HEK293 (cell line): ENCODE results near the gene SCGB1A1.

ENCODE experiments used
- CTCF ChIA-PET: fragments of 350-600 bp; formaldehyde crosslinking; extraction: SDS; loops from one replicate; lab custom pipeline; 2021; ENCODE audit warnings: antibody characterized with exemption; lab: Yijun Ruan, JAX
- POLR2A ChIA-PET: fragments of 300-600 bp; formaldehyde crosslinking; extraction: SDS; loops from one replicate; lab custom pipeline; 2020; ENCODE audit warnings: antibody characterized with exemption, inconsistent platforms; lab: Yijun Ruan, JAX
- H3K27ac ChIP-seq: fragments of 200-500 bp; sonication (Bioruptor generic); 2 replicates; pipeline ENCODE4 v1.5.1; 2014; ENCODE audit warnings: low read depth, low read length, control low read depth, inconsistent platforms; ENCODE audit errors: extremely low read depth
- H3K36me3 ChIP-seq, 2 experiments: fragments of 200-500 bp in 1 of 2; sonication (Bioruptor generic) in 1 of 2; 1 replicate in 1 of 2; 2 replicates in 1 of 2; pipeline ENCODE4 v1.5.1; 2014 to 2017; ENCODE audit warnings: inconsistent platforms in 2 of 2, low read length in 2 of 2; ENCODE audit not compliant: control insufficient read depth in 2 of 2, insufficient read depth in 1 of 2
- H3K4me1 ChIP-seq: fragments of 200-500 bp; sonication (Bioruptor generic); 2 replicates; pipeline ENCODE4 v1.5.1; 2014; ENCODE audit warnings: mild to moderate bottlenecking, low read length, inconsistent platforms; ENCODE audit not compliant: control insufficient read depth, insufficient read depth
- H3K4me3 ChIP-seq: 2 replicates; pipeline ENCODE4 v1.5.1; 2011; ENCODE audit warnings: low read depth, mild to moderate bottlenecking, control low read depth, low read length, moderate library complexity
- H3K9me3 ChIP-seq: fragments of 200-500 bp; sonication (Bioruptor generic); 2 replicates; pipeline ENCODE4 v1.5.1; 2014; ENCODE audit warnings: low read depth, low read length, inconsistent platforms; ENCODE audit not compliant: control insufficient read depth, insufficient read depth
- AEBP2 ChIP-seq: fragments of 450-650 bp; formaldehyde crosslinking; IDR thresholded peaks from 2 replicates; pipeline ENCODE4 v1.5.1; 2016; ENCODE audit warnings: missing biosample characterization, missing genetic modification characterization, borderline replicate concordance
- ATF2 ChIP-seq: fragments of 450-650 bp; formaldehyde crosslinking; IDR thresholded peaks from 2 replicates; pipeline ENCODE4 v1.5.1; 2016; ENCODE audit warnings: missing biosample characterization, missing genetic modification characterization, low read depth
- CTCF ChIP-seq: fragments of 450-650 bp; formaldehyde crosslinking; IDR thresholded peaks from 2 replicates; pipeline ENCODE4 v1.5.1; 2016; ENCODE audit warnings: missing biosample characterization, missing genetic modification characterization
- HOXC10 ChIP-seq: sonication (generic); formaldehyde crosslinking; IDR thresholded peaks from 2 replicates; pipeline ENCODE4 v1.8.1; 2023; ENCODE audit warnings: mild to moderate bottlenecking, missing genetic modification reagents
- INSM2 ChIP-seq: fragments of 450-650 bp; formaldehyde crosslinking; IDR thresholded peaks from 2 replicates; pipeline ENCODE4 v1.5.1; 2016; ENCODE audit warnings: missing biosample characterization, missing genetic modification characterization
- KLF17 ChIP-seq: fragments of 450-650 bp; formaldehyde crosslinking; IDR thresholded peaks from 2 replicates; pipeline ENCODE4 v1.5.1; 2016; ENCODE audit warnings: missing biosample characterization, missing genetic modification characterization
- SCRT2 ChIP-seq: fragments of 450-650 bp; formaldehyde crosslinking; IDR thresholded peaks from 2 replicates; pipeline ENCODE4 v1.5.1; 2016; ENCODE audit warnings: missing biosample characterization, missing genetic modification characterization
- YY2 ChIP-seq: fragments of 450-650 bp; formaldehyde crosslinking; IDR thresholded peaks from 2 replicates; pipeline ENCODE4 v1.5.1; 2016; ENCODE audit warnings: missing biosample characterization, missing genetic modification characterization
- ZBTB21 ChIP-seq: fragments of 450-650 bp; formaldehyde crosslinking; IDR thresholded peaks from 2 replicates; pipeline ENCODE4 v1.5.1; 2017; ENCODE audit warnings: missing biosample characterization, missing genetic modification characterization
- ZBTB44 ChIP-seq: fragments of 450-650 bp; IDR thresholded peaks from 2 replicates; pipeline ENCODE4 v1.5.1; 2018; ENCODE audit warnings: missing biosample characterization, mild to moderate bottlenecking, missing genetic modification characterization
- ZNF24 ChIP-seq: fragments of 450-650 bp; formaldehyde crosslinking; IDR thresholded peaks from 2 replicates; pipeline ENCODE4 v1.5.1; 2016; ENCODE audit warnings: missing biosample characterization, missing genetic modification characterization
- ZNF26 ChIP-seq: fragments of 450-650 bp; formaldehyde crosslinking; IDR thresholded peaks from 2 replicates; pipeline ENCODE4 v1.5.1; 2016; ENCODE audit warnings: missing biosample characterization, missing genetic modification characterization
- ZNF350 ChIP-seq: fragments of 450-650 bp; formaldehyde crosslinking; IDR thresholded peaks from 2 replicates; pipeline ENCODE4 v1.5.0; 2017; ENCODE audit warnings: missing biosample characterization, mild to moderate bottlenecking, missing genetic modification characterization
- ZNF639 ChIP-seq: fragments of 450-650 bp; formaldehyde crosslinking; IDR thresholded peaks from 2 replicates; pipeline ENCODE4 v1.5.1; 2016; ENCODE audit warnings: missing biosample characterization, missing genetic modification characterization
- ZNF701 ChIP-seq: fragments of 450-650 bp; formaldehyde crosslinking; IDR thresholded peaks from 2 replicates; pipeline ENCODE4 v1.5.1; 2016; ENCODE audit warnings: missing biosample characterization, missing genetic modification characterization
- ZNF76 ChIP-seq: fragments of 450-650 bp; formaldehyde crosslinking; IDR thresholded peaks from 2 replicates; pipeline ENCODE4; 2016; ENCODE audit warnings: low read depth, missing biosample characterization, missing genetic modification characterization, borderline replicate concordance
- ZNF785 ChIP-seq: fragments of 450-650 bp; formaldehyde crosslinking; IDR thresholded peaks from 2 replicates; pipeline ENCODE4 v1.5.1; 2016; ENCODE audit warnings: missing biosample characterization, missing genetic modification characterization
- ZNF791 ChIP-seq: fragments of 450-650 bp; formaldehyde crosslinking; IDR thresholded peaks from 2 replicates; pipeline ENCODE4 v1.5.1; 2016; ENCODE audit warnings: missing biosample characterization, missing genetic modification characterization

The SCGB1A1 gene

GRCh38 chr11:62431171-62431901 is 12.5 kb downstream of the SCGB1A1 start:
- H3K36me3 ChIP-seq = no peaks in the 10 kb centered on the region
- no peak overlapping the region for H3K27ac ChIP-seq
- H3K4me3 ChIP-seq = no peak overlapping the region
- TF ChIP-seq ZBTB21 (tag by site-specific recombination) (no peak), INSM2 (tag by site-specific recombination) (no peak), YY2 (no peak), KLF17 (no peak), ZNF785 (no peak), ZNF639 (tag by site-specific recombination) (no peak), AEBP2 (no peak)
- CTCF ChIA-PET = no interaction called here
- no peaks in the 10 kb centered on the region; the same call in 1 of the 2 replicates for H3K4me1 ChIP-seq
- H3K9me3 ChIP-seq = no peaks in the 10 kb centered on the region
- POLR2A ChIA-PET = no interaction called here

- no peak overlapping the region for H3K27ac ChIP-seq
- CTCF ChIA-PET = interaction anchor here (1.4 kb wide), 1 partner anchor 9 kb away, joined by 7 read pairs; no protein-coding TSS in a partner anchor
- no peaks in the 10 kb centered on the region for H3K36me3 ChIP-seq
- H3K9me3 ChIP-seq = no peaks in the 10 kb centered on the region
- no peak overlapping the region for H3K4me3 ChIP-seq
- POLR2A ChIA-PET = interaction anchor here (0.6 kb wide), 1 partner anchor 40 kb away, joined by 6 read pairs; no protein-coding TSS in a partner anchor
- TF ChIP-seq ZNF76 (tag by site-specific recombination) (no peak), CTCF (tag by site-specific recombination) (no peak), ZNF350 (tag by site-specific recombination) (no peak), HOXC10 (CRISPR knock-in tag) (no peak), ZNF791 (tag by site-specific recombination) (no peak), SCRT2 (tag by site-specific recombination) (no peak), ZNF701 (no peak), ATF2 (tag by site-specific recombination) (no peak), ZBTB44 (tag by site-specific recombination) (no peak), ZNF26 (tag by site-specific recombination) (no peak), ZNF24 (tag by site-specific recombination) (no peak)
- H3K4me1 ChIP-seq = no peaks in the 10 kb centered on the region
These were observed 13.9 kb downstream of the SCGB1A1 start for GRCh38 chr11:62432695-62433094.
